ENCODE measurements around the gene CAMTA1.

Gene CAMTA1

GRCh38 chr1:7094086-7094485 is 308.8 kb downstream of the CAMTA1 start:
- DNase-seq (ENCODE audit: low read depth) = no peak
- TF ChIP-seq CTCF (conservative IDR thresholded peaks at IDR 0.05; ENCODE audit: low read depth, low read length) = no peak
- no peak overlapping the region for H3K4me3 ChIP-seq (ENCODE audit: low read depth, low read length)

GRCh38 chr1:7094509-7094908 is 309.3 kb downstream of the CAMTA1 start:
- no peak for DNase-seq (ENCODE audit: low read depth)
- no peak overlapping the region for H3K4me3 ChIP-seq (ENCODE audit: low read depth, low read length)
- no peak for TF ChIP-seq CTCF (conservative IDR thresholded peaks at IDR 0.05; ENCODE audit: low read depth, low read length)

- H3K4me3 ChIP-seq (ENCODE audit: low read depth, low read length) = no peak overlapping the region
- no peak for DNase-seq (ENCODE audit: low read depth)
- no peak for TF ChIP-seq CTCF (conservative IDR thresholded peaks at IDR 0.05; ENCODE audit: low read depth, low read length)
These were observed 310.2 kb downstream of the CAMTA1 start for GRCh38 chr1:7095343-7095964.

- no peak for DNase-seq (ENCODE audit: low read depth)
- no peak overlapping the region for H3K4me3 ChIP-seq (ENCODE audit: low read depth, low read length)
- no peak for TF ChIP-seq CTCF (conservative IDR thresholded peaks at IDR 0.05; ENCODE audit: low read depth, low read length)
These were observed 312.8 kb downstream of the CAMTA1 start for GRCh38 chr1:7097938-7098592.

- TF ChIP-seq CTCF (conservative IDR thresholded peaks at IDR 0.05; ENCODE audit: low read depth, low read length) = no peak
- no peak overlapping the region for H3K4me3 ChIP-seq (ENCODE audit: low read depth, low read length)
- DNase-seq (ENCODE audit: low read depth) = no peak
These were observed 313.4 kb downstream of the CAMTA1 start for GRCh38 chr1:7098641-7099040.

- DNase-seq (ENCODE audit: low read depth) = no peak
- no peak overlapping the region for H3K4me3 ChIP-seq (ENCODE audit: low read depth, low read length)
- TF ChIP-seq CTCF (conservative IDR thresholded peaks at IDR 0.05; ENCODE audit: low read depth, low read length) = no peak
These were observed 315.2 kb downstream of the CAMTA1 start for GRCh38 chr1:7100479-7100878.

GRCh38 chr1:7101187-7101586 is 315.9 kb downstream of the CAMTA1 start:
- no peak overlapping the region for H3K4me3 ChIP-seq (ENCODE audit: low read depth, low read length)
- no peak for TF ChIP-seq CTCF (conservative IDR thresholded peaks at IDR 0.05; ENCODE audit: low read depth, low read length)
- no peak for DNase-seq (ENCODE audit: low read depth)

Measured in choroid plexus epithelial cell (primary cell).